Peyer's patch (tissue), 4 donors: ENCODE data around the gene CRTC1. TPM values are rescaled to one million over a fixed set of nuclear protein-coding genes. Genes with fewer than 3 reads are reported as not detected.

Experiments used
- DNase-seq, 3 donors: peaks; one replicate each; pipeline ENCODE4 v3.0.0-alpha.2; 2017 to 2019
- H3K27ac ChIP-seq, 4 donors: fragments of 200-600 bp; sonication (generic); one replicate each; pipeline ENCODE4 v1.5.1; 2016 to 2019
- H3K27me3 ChIP-seq, 2 donors: fragments of 200-600 bp; sonication (generic); one replicate each; pipeline ENCODE4 v1.5.1; 2019
- H3K36me3 ChIP-seq, 3 donors: fragments of 200-600 bp; sonication (generic); one replicate each; pipeline ENCODE4 v1.5.1; 2016 to 2019
- H3K4me1 ChIP-seq, 4 donors: fragments of 200-600 bp; sonication (generic); one replicate each; pipeline ENCODE4 v1.5.1; 2016 to 2019
- H3K4me3 ChIP-seq, 4 donors: fragments of 200-600 bp; sonication (generic); 1 replicate in 3 of 4; 2 replicates in 1 of 4; pipeline ENCODE4 v1.5.1; 2016 to 2019; ENCODE audit warnings: mild to moderate bottlenecking in 1 of 4
- H3K9me3 ChIP-seq, 4 donors: fragments of 200-600 bp; sonication (generic); one replicate each; pipeline ENCODE4 v1.5.1; 2016 to 2019; ENCODE audit warnings: mild to moderate bottlenecking in 1 of 4
- POLR2A ChIP-seq, 2 donors: fragments of 450-650 bp; IDR thresholded peaks; one replicate each; pipeline ENCODE4 v1.5.1; 2017; ENCODE audit warnings: antibody characterized with exemption in 2 of 2, mild to moderate bottlenecking in 2 of 2, moderate library complexity in 2 of 2
- total RNA-seq, 4 donors: library from RNA; depleted of rRNA; stranded (reverse); fragments of >200 nt; gene quantifications; one replicate each; pipeline ENCODE4 v1.1.0, GENCODE V29; 2016
- TF ChIP-seq, protein P1 (sequence below), 6 experiments: fragments of 450-650 bp in 4 of 6; fragments of 200-600 bp in 2 of 6; sonication (generic) in 1 of 6; IDR thresholded peaks; one replicate each; pipeline ENCODE4 v1.5.1; 2017 to 2019; ENCODE audit warnings: antibody characterized with exemption in 6 of 6, mild to moderate bottlenecking in 3 of 6, moderate library complexity in 1 of 6

CRTC1 gene
- total RNA-seq, 4 donors from 2014 or later, result 5.1 to 21.5 (median 9.4) TPM

DNA sequence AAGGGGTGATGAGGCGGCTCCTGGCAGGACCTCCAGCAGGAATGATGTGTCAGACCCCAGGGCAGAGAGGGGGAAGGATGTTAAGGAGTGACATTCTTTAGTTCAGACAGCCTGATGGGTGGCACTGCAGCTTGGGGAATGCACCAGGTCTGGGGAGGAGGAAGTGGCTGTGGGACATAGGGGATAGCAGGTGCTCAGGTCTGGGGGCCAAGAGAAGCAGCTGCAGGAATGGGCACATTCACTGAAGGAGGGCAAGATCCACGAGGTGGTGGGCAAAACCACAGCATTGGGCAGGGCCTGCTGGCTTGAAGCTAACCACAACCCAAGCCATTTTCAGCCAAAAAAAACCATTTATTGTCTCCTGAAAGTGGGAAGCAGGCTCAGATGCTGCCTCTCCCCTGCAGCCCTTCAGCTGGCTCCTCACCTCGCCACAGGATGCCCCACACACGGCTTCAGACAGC lies 81.1 kb downstream of the CRTC1 start:
- Histone ChIP-seq H3K4me3 (no peak overlapping the region), H3K36me3 (no peaks in the 10 kb centered on the region), H3K9me3 (no peaks in the 10 kb centered on the region), H3K27me3 (no peaks in the 10 kb centered on the region), H3K27ac (no peak overlapping the region), H3K4me1 (peaks cover 0 to 17% (median 0%) of the 10 kb centered on the region in 4 donors)
- no peak for TF ChIP-seq POLR2A (IDR thresholded peaks at IDR 0.05)
- TF ChIP-seq, protein P1, sequence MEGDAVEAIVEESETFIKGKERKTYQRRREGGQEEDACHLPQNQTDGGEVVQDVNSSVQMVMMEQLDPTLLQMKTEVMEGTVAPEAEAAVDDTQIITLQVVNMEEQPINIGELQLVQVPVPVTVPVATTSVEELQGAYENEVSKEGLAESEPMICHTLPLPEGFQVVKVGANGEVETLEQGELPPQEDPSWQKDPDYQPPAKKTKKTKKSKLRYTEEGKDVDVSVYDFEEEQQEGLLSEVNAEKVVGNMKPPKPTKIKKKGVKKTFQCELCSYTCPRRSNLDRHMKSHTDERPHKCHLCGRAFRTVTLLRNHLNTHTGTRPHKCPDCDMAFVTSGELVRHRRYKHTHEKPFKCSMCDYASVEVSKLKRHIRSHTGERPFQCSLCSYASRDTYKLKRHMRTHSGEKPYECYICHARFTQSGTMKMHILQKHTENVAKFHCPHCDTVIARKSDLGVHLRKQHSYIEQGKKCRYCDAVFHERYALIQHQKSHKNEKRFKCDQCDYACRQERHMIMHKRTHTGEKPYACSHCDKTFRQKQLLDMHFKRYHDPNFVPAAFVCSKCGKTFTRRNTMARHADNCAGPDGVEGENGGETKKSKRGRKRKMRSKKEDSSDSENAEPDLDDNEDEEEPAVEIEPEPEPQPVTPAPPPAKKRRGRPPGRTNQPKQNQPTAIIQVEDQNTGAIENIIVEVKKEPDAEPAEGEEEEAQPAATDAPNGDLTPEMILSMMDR (IDR thresholded peaks at IDR 0.05), result no peak
- DNase-seq, result no peak

DNA sequence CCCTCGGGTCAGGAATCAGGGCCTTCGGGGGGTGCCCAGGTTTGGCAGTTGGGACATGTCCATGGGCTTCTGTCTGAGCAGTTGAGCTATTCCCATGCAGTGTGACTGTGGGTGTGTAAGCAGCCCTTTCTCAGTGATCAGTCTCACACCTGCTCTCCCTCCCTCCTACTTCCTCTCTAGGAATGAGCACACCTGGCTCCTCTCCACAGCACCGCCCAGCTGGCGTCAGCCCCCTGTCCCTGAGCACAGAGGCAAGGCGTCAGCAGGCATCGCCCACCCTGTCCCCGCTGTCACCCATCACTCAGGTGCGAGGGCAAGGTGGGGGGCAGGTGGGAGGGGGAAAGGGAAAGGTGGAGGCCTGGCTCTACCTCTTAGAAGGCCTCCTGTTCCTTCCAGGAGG lies 81.7 kb downstream of the CRTC1 start:
- no peak for DNase-seq
- H3K27me3 ChIP-seq, result no peaks in the 10 kb centered on the region
- H3K27ac ChIP-seq, result no peak overlapping the region
- peaks cover 0 to 17% (median 0%) of the 10 kb centered on the region in 4 donors for H3K4me1 ChIP-seq
- H3K4me3 ChIP-seq, result no peak overlapping the region
- H3K9me3 ChIP-seq, result no peaks in the 10 kb centered on the region
- H3K36me3 ChIP-seq, result no peaks in the 10 kb centered on the region
- TF ChIP-seq POLR2A (IDR thresholded peaks at IDR 0.05), result no peak
- TF ChIP-seq, protein P1 (IDR thresholded peaks at IDR 0.05), result no peak

DNA sequence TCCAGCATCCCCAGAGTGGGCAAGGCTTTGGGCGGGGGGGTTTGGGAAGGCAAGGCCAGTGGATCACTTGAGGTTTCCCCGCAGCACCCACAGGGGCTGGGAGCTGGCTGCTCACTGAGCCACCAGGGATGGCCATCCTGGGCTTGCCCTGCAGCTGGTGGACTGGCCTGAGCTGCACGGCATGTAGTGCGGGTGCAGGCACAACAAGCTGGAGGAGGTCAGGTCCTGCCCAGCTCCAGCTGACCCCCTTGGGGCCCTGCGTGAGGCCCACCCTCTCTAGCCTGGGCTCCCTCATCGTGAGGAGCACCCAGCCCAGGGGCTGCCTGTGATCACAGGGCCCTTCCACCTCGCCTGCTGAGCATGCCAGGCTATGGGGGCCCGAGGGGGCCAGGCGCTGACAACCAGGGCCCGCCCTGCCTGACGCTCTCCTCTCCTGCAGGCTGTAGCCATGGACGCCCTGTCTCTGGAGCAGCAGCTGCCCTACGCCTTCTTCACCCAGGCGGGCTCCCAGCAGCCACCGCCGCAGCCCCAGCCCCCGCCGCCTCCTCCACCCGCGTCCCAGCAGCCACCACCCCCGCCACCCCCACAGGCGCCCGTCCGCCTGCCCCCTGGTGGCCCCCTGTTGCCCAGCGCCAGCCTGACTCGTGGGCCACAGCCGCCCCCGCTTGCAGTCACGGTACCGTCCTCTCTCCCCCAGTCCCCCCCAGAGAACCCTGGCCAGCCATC lies 84.7 kb downstream of the CRTC1 start:
- TF ChIP-seq, protein P1 (IDR thresholded peaks at IDR 0.05), result no peak
- H3K9me3 ChIP-seq, result no peaks in the 10 kb centered on the region
- DNase-seq, result no peak
- H3K4me3 ChIP-seq, result no peak overlapping the region
- no peaks in the 10 kb centered on the region for H3K27me3 ChIP-seq
- no peak overlapping the region for H3K27ac ChIP-seq
- no peaks in the 10 kb centered on the region for H3K4me1 ChIP-seq
- no peaks in the 10 kb centered on the region for H3K36me3 ChIP-seq

DNA sequence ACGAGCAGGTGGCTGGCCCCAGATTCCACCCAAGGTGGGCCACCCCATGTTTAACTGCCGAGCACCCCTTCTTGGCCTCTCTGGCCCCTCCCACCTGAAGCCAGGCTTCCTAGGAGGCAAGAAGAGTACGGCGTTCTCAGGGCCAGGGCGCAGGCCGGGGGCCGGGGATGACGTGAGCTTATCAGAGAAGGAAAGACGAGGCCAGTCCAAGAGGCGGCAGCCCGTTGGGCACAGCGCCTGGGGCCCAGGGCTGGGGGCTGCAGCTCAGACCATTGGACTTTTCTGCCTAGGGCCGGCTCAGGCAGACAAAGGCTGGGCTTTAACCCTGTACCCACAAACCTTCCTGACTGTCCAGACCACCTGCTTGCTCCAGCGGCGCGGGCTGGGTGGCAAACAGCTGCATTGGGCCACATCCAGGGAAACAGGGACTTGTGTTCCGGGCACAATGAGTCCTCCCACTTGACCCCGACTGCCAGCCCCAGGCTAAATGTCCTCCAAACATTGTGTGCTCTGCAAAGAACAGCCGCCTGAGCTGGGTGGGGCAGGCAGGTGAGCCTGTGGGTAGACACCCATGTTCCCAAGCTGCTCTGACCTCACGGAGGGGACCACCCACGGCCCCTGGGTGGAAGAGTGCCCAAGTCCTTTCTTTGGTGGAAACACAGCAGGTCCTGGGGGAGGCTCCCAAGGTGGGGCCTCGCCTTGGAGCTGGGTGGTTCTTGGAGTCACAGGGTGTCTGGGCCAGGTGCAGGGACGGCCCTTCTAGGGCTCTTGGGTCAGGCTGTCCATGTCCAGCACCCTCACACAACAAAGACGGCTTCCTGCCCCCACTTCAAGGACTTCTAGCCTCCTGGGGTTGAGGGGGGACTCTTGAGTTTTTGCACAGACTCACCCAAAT lies 85.8 kb downstream of the CRTC1 start:
- Histone ChIP-seq H3K27ac (no peak overlapping the region), H3K36me3 (no peaks in the 10 kb centered on the region), H3K4me3 (no peak overlapping the region), H3K4me1 (no peaks in the 10 kb centered on the region), H3K27me3 (no peaks in the 10 kb centered on the region), H3K9me3 (no peaks in the 10 kb centered on the region)
- TF ChIP-seq POLR2A (IDR thresholded peaks at IDR 0.05), result no peak
- TF ChIP-seq, protein P1 (IDR thresholded peaks at IDR 0.05), result no peak
- no peak for DNase-seq

DNA sequence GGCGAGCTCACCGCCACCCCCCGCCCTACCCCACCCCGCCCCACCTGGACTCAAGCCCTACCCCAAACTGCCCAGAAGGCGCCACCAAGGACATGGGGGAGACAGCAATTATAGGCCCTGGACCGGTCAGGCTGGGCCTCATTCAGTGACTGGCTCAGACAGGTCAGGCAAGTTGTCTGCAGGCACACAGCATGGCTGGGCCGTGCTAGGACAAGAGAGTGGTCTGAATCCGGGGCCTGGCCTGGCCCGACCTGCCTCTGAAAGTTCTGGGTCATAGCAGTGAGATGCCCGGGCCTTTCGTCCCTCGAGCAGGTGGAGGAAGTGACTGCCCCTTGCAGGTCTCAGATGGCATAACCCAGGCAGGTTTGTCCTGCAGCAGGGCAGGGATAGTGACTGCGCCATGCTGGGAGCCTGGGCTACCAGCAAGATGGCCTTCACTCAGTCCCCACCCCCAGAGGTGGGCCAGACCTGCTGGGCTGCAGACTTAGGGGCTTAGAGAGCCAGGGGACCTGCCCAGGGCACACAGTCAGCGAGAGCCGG lies 86.6 kb downstream of the CRTC1 start:
- H3K27ac ChIP-seq, result no peak overlapping the region
- no peaks in the 10 kb centered on the region for H3K36me3 ChIP-seq
- H3K9me3 ChIP-seq, result no peaks in the 10 kb centered on the region
- no peaks in the 10 kb centered on the region for H3K27me3 ChIP-seq
- TF ChIP-seq, protein P1 (IDR thresholded peaks at IDR 0.05), result no peak
- no peak for DNase-seq
- H3K4me1 ChIP-seq, result no peaks in the 10 kb centered on the region
- H3K4me3 ChIP-seq, result no peak overlapping the region
